HG03354 (cell line): ENCODE results near the gene DQX1.

ENCODE experiments used
- ATAC-seq: cut with Tn5 transposase; IDR thresholded peaks from one replicate; pipeline ENCODE4 v1.9.1; 2021; ENCODE audit warnings: mild to moderate bottlenecking; ENCODE audit not compliant: unreplicated experiment, poor library complexity, severe bottlenecking

DQX1 gene

DNA sequence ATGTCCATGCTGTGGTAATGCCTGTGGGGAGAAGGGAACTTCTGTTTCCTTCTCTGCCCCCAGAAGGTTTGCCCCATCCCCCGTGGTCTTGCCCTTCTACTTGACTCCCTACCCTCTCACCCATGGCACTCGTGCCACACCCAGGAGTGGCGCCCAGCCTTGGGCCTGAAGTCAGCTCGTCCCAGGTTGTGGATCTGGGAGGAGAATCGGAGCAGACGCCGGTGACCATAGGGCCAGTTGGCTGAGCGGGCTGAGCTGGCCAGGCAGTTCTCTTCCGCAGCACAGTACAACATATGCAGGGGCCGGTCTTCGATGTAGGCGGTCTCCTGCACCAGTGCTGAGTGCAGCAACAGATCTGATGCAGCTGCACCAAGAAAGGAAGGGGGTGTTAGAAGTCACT, 8.4 kb upstream of the DQX1 start:
- no peak for ATAC-seq

DNA sequence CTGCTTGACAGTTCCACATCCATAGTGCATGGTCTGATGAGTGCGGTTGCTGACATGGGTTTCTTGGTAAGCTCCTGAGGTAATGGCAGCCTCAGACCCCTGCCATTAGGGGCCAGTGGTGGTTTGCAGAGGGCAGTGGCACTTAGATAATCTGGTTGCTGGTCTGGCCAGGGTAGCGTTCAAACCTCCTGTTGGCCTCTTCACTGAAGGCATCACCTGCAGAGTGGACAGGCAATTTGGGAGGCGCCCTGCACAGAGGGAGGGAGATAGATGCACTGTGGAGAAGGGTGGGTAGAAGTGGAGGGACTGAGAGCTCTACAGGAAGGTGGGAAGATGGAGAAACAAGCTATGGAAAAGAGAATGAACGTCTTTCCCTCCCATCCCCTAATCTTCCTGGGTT, 7.4 kb upstream of the DQX1 start:
- no peak for ATAC-seq

DNA sequence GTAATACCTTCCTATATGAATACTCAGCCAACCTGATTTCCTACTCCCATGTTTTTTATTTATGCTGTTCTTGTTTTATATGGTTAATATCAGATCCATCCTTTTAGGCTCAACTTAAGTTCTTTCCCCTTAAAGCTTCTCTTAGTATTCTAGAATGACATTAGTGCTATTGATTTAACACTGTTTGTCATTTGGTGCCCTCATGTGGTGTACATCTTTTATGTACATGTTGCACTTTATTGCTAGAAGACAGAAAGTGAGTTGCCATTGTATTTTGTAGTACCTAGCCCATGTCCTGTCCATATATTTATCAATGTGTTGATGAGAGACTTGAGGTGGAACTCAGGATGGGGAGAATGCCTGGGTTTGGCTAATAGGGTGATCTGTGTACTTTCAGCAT, 6.2 kb upstream of the DQX1 start:
- no peak for ATAC-seq

DNA sequence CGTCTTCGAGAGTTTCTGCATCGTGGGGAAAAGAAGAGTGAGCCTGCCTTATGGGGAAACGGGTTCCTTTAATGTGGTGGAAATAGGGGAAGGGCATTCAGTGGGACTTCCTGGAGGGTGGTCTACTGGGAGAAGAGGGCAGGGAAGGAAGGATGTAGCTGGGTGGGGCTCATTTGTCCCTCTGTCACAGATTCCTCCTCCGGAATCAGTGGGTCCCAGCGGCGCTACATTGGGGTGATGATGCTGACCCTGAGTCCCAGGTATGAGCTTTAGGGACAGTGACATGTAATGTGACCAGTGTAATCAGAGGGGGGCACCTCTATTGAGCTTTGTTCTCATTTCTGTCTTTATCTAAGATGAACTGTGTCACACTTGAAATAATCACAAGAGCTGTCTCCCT, 5.6 kb upstream of the DQX1 start:
- ATAC-seq: no peak

GRCh38 chr2:74530239-74531187, 4.5 kb upstream of the DQX1 start:
- peak; percentile 36 for ATAC-seq

- peak; percentile 83 for ATAC-seq
These were observed 3.6 kb upstream of the DQX1 start, which contains the start of the genes AUP1 and HTRA2 for GRCh38 chr2:74529357-74530238. Gene AUP1, minus strand, starts transcription at chr2:74529706. Its CDS starts 77 bp downstream, at chr2:74529629. Gene HTRA2, plus strand, starts transcription at chr2:74529933. Its CDS starts 74 bp downstream, at chr2:74530007.

- peak; percentile 15 for ATAC-seq
These were observed 2.7 kb upstream of the DQX1 start for GRCh38 chr2:74528600-74529356.

GRCh38 chr2:74527741-74528140, 1.7 kb upstream of the DQX1 start:
- no peak for ATAC-seq

DNA sequence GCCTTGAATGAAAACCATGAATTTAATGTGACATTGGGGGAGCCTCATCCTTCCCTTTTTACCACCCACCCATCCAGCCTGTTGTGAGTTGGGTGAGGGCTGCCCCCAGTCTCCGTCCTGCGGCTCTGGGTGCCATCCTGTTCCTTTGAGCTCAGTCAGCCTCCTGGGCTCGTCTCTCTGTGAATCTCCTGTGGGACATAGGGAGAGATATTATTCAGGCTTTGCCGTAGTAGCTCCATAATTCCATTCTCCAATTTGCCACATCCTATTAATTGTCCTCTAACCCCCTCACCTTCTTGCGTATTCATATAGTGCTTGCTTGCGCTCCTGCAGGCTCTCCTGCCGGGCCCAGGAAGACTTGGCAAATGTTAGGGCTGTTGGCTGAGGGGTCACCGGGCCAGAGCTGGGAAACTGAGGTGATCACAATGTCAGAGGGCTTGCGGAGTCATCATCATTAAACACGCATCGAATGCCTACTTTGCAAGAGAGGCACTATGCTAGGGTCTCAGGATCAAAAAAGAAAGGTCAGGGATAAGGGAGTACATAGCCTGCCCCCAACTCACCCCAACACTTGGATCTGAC, 709 bp upstream of the DQX1 start:
- ATAC-seq: no peak

DNA sequence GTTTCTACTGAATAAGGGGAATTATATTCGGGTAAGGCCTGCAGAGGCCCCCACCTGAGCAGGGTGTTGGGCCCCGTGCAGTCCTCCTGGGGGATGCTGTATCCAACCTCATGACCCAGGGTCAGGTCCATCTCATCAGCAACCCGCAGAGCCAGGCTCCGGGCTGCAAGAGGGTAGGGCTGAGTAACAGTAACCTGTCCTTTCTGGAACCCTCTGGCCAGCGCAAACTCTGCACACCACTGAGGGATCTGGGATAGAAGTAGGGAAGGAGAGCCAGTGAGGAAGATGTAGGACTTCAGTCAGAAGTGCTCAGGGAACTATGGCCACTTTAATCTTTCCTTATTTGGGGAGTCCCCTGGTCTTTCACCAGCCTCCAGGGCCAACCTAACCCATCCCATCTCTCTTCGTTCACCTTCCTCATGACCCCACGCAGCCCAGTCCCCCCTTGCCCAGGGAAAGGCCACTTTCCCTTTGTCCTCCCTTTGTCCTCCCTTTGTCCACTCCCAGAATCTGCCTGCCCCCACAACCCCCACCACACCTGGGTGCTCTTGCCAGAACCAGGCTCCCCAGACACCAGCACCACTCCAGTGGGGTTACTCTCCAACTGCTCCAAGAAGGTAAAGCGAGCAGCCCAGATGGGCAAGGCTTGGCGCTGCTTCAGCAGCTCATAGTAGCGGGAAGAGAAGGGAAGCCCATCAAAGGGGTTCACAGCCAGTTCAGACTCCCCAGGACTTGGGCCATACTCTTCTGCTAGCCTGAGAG, 895 bp downstream of the DQX1 start:
- no peak for ATAC-seq

DNA sequence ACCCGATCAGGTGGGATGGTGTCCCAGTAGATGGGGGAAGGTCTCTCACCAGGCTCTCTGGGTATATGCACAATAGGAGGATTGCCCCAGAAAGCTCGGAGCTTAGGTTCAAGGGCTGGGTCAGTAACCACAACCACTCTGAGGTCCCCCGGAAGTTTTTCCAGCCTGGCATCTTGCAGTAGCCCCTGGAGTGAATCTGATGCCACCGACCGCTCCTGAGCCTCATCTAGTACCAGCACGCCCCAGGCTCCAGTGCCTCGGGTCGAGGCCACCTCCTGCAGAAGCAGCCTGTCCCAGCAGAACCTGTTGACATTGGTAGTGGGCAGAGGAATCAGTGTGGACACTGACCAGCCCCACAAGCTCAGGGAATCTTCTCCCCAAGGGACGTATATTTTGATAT, 2.0 kb downstream of the DQX1 start:
- ATAC-seq: no peak

GRCh38 chr2:74522516-74522915, 3.5 kb downstream of the DQX1 start:
- no peak for ATAC-seq

GRCh38 chr2:74516650-74517049, 9.4 kb downstream of the DQX1 start:
- no peak for ATAC-seq

GRCh38 chr2:74515981-74516633, 9.9 kb downstream of the DQX1 start:
- ATAC-seq: peak; percentile 65

GRCh38 chr2:74515271-74515980, 10.6 kb downstream of the DQX1 start:
- ATAC-seq: no peak

DNA sequence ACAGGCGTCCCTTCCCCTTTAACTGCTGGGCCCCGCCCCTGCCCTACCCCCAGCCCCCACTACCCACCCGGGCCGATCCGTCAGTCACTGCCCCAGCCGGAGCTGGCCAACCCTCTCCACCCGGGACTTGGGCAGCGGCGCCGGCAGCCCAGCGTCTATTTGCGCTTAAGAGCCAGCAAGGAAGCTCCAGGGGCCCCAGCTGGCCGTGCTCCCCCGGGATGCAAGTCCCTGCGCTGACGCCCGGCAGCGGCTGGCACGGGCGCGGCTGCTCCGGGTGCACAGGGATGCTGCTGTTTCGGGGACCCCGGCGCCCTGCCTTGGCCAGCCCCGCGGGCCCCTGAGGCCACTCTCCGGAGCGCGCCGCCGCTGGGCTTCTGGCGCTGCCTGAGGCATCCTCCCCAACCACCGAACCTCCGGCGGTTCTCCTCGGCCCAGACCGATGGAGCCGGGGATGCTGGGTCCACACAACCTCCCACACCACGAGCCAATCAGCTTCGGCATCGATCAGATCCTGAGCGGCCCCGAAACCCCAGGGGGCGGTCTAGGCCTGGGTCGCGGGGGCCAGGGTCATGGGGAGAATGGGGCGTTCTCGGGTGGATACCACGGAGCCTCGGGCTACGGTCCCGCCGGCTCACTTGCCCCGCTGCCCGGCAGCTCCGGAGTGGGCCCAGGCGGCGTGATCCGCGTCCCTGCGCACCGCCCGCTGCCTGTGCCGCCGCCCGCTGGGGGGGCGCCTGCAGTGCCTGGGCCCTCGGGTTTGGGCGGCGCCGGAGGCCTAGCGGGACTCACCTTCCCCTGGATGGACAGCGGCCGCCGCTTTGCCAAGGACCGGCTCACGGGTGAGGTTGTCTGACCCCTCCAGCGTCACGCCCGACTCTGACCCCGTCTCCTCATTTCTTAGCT, 11.4 kb downstream of the DQX1 start, which contains the start of gene TLX2:
TLX2 (plus strand) TSS at position 83 of the 903 bp plus-strand sequence; CDS start at position 440, 357 bp downstream.
- ATAC-seq: no peak
